Gastrocnemius medialis (tissue), 4 donors: Measurements from ENCODE around the gene RBMX2. TPM values are rescaled to one million over a fixed set of nuclear protein-coding genes. Genes with fewer than 3 reads are reported as not detected.
A peak's percentile ranks its signal among the peaks of the same experiment; 100 is the strongest.

ENCODE experiments used
- ATAC-seq, 2 donors: fragments of 150-250 bp; one replicate each; pipeline ENCODE4 v1.9.1; 2016
- DNase-seq, 2 donors: peaks; one replicate each; pipeline ENCODE4 v3.0.0-alpha.2; 2019
- H3K27ac ChIP-seq, 4 donors: fragments of 200-600 bp; sonication (generic); 1 replicate in 1 of 4; 2 replicates in 3 of 4; pipeline ENCODE4 v1.5.1; 2016 to 2018; ENCODE audit warnings: mild to moderate bottlenecking in 2 of 4, moderate library complexity in 1 of 4
- H3K27me3 ChIP-seq, 3 donors: fragments of 200-600 bp; sonication (generic) in 2 of 3; 1 replicate in 1 of 3; 2 replicates in 2 of 3; pipeline versions ENCODE4 v1.5.1 to v1.6.0; 2016 to 2019; ENCODE audit warnings: mild to moderate bottlenecking in 1 of 3, moderate library complexity in 1 of 3
- H3K36me3 ChIP-seq, 2 donors: fragments of 200-600 bp; sonication (generic) in 1 of 2; one replicate each; pipeline ENCODE4 v1.5.1; 2017 to 2018
- H3K4me1 ChIP-seq, 2 donors: fragments of 200-600 bp; sonication (generic) in 1 of 2; one replicate each; pipeline ENCODE4 v1.5.1; 2016 to 2017; ENCODE audit warnings: mild to moderate bottlenecking in 2 of 2
- H3K4me3 ChIP-seq, 4 donors: fragments of 200-600 bp; sonication (generic) in 3 of 4; 1 replicate in 1 of 4; 2 replicates in 3 of 4; pipeline ENCODE4 v1.5.1; 2016 to 2019; ENCODE audit warnings: mild to moderate bottlenecking in 2 of 4
- H3K9me3 ChIP-seq, 3 donors: fragments of 200-600 bp; sonication (generic) in 2 of 3; 1 replicate in 1 of 3; 2 replicates in 2 of 3; pipeline ENCODE4 v1.5.1; 2016 to 2019
- POLR2A ChIP-seq, 2 donors: fragments of 450-650 bp; IDR thresholded peaks; one replicate each; pipeline ENCODE4 v1.6.1; 2017; ENCODE audit warnings: antibody characterized with exemption in 2 of 2, mild to moderate bottlenecking in 2 of 2, moderate library complexity in 2 of 2
- in situ Hi-C, 4 donors: fragments of 200-750 bp; cut with MboI; loops; one replicate each; pipeline versions ENCODE4 v1.15.0 to v1.8.0; 2017; ENCODE audit warnings: low sequenced_read_pairs in 4 of 4
- intact Hi-C: fragments of 100-400 bp; cut with DNase I; formaldehyde crosslinking; loops from one replicate; pipeline ENCODE4 v1.15.1; 2023; ENCODE audit warnings: low total_unique reads
- total RNA-seq, 4 donors: library from RNA; depleted of rRNA; stranded (reverse); fragments of >200 nt; gene quantifications; one replicate each; pipeline versions ENCODE4 v1.1.0 to v1.2.3, GENCODE V29; 2016
- TF ChIP-seq, protein P1 (sequence below), 5 experiments: fragments of 450-650 bp in 3 of 5; fragments of 200-600 bp in 2 of 5; sonication (generic) in 2 of 5; IDR thresholded peaks in 4 of 5; conservative IDR thresholded peaks in 1 of 5; 1 replicate in 4 of 5; 2 replicates in 1 of 5; pipeline ENCODE4 v1.5.1; 2016 to 2019; ENCODE audit warnings: antibody characterized with exemption in 5 of 5, mild to moderate bottlenecking in 3 of 5, moderate library complexity in 3 of 5

The RBMX2 gene
- total RNA-seq, 4 donors from 2014 or later: 5.9 to 12.4 (median 9.1) TPM

DNA sequence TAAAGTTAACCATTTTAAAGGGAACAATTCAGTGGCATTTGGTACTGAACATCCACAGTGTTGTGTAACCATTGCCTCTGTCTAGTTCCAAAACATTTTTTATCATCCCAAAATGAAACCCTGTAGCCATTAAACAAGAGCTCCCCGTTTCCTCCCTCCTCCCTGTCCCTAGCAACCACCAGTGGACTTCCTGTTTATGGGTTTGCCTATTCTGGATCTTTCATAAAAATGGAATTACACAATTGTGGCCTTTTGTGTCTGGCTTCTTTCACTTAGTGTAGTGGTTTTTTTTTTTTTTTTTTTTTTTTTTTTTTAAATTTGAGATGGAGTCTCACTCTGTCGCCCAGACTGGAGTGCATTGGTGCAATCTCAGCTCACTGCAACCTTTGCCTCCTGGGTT, 11.6 kb downstream of the RBMX2 start:
- in situ Hi-C loops: no loop called here
- no peaks in the 10 kb centered on the region for H3K27me3 ChIP-seq
- H3K36me3 ChIP-seq: peaks cover 0 to 5% of the 10 kb centered on the region in 2 donors
- no peaks in the 10 kb centered on the region for H3K4me1 ChIP-seq
- no peak overlapping the region for H3K27ac ChIP-seq
- no peak overlapping the region for H3K4me3 ChIP-seq
- no peak for ATAC-seq
- peak in 1 of 2 donors; percentile 10 for DNase-seq
- H3K9me3 ChIP-seq: no peaks in the 10 kb centered on the region
- intact Hi-C loops: no loop called here
- TF ChIP-seq POLR2A (IDR thresholded peaks at IDR 0.05): no peak
- TF ChIP-seq, protein P1, sequence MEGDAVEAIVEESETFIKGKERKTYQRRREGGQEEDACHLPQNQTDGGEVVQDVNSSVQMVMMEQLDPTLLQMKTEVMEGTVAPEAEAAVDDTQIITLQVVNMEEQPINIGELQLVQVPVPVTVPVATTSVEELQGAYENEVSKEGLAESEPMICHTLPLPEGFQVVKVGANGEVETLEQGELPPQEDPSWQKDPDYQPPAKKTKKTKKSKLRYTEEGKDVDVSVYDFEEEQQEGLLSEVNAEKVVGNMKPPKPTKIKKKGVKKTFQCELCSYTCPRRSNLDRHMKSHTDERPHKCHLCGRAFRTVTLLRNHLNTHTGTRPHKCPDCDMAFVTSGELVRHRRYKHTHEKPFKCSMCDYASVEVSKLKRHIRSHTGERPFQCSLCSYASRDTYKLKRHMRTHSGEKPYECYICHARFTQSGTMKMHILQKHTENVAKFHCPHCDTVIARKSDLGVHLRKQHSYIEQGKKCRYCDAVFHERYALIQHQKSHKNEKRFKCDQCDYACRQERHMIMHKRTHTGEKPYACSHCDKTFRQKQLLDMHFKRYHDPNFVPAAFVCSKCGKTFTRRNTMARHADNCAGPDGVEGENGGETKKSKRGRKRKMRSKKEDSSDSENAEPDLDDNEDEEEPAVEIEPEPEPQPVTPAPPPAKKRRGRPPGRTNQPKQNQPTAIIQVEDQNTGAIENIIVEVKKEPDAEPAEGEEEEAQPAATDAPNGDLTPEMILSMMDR (IDR thresholded peaks at IDR 0.05 in 4 of 5, conservative IDR thresholded peaks at IDR 0.05 in 1 of 5): no peak

DNA sequence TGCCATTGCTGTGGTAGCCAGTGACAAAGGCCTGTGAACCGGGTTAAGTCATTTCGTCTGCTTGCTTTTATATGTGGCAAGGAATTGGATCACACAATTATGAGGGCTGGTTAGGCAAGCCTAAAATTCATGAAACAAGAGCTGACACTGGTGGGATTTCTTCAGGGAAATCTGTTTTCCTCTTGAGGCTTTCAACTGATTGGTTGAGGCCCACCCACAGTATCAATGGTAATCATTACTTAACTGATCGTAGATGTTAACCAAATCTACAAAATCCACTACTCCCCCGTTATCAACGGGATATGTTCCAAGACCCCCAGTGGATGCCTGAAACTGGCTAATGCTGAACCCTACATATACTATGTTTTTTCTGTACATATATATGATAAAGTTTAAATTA, 13.0 kb downstream of the RBMX2 start:
- Histone ChIP-seq H3K27me3 (no peaks in the 10 kb centered on the region), H3K4me1 (no peaks in the 10 kb centered on the region), H3K4me3 (no peak overlapping the region), H3K27ac (no peak overlapping the region), H3K36me3 (peaks cover 0 to 5% of the 10 kb centered on the region in 2 donors), H3K9me3 (no peaks in the 10 kb centered on the region)
- no peak for ATAC-seq
- in situ Hi-C loops: no loop called here
- TF ChIP-seq, protein P1 (IDR thresholded peaks at IDR 0.05 in 4 of 5, conservative IDR thresholded peaks at IDR 0.05 in 1 of 5): no peak
- TF ChIP-seq POLR2A (IDR thresholded peaks at IDR 0.05): no peak
- intact Hi-C loops: no loop called here
- no peak for DNase-seq

DNA sequence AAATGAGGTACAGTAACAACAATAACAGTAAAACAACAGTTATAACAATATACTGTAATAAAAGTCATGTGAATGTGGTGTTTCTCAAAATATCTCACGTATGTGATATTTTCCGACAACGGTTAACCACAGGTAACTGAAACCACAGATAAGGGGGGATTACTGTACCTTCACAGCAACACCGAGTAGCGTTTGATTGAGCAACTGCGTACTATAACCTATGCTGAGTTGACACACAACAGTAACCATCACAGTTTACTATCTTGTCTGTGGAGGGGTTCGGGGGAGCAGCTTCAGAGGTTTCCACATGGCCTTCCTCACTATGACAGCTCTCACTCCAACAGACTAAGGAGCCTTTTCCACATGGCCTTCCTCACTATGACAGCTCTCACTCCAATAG, 13.4 kb downstream of the RBMX2 start:
- TF ChIP-seq, protein P1 (IDR thresholded peaks at IDR 0.05 in 4 of 5, conservative IDR thresholded peaks at IDR 0.05 in 1 of 5): no peak
- TF ChIP-seq POLR2A (IDR thresholded peaks at IDR 0.05): no peak
- H3K4me1 ChIP-seq: no peaks in the 10 kb centered on the region
- in situ Hi-C loops: no loop called here
- intact Hi-C loops: no loop called here
- peaks cover 0 to 5% of the 10 kb centered on the region in 2 donors for H3K36me3 ChIP-seq
- no peaks in the 10 kb centered on the region for H3K27me3 ChIP-seq
- H3K27ac ChIP-seq: no peak overlapping the region
- ATAC-seq (no peak), DNase-seq (no peak)
- H3K9me3 ChIP-seq: no peaks in the 10 kb centered on the region
- no peak overlapping the region for H3K4me3 ChIP-seq

DNA sequence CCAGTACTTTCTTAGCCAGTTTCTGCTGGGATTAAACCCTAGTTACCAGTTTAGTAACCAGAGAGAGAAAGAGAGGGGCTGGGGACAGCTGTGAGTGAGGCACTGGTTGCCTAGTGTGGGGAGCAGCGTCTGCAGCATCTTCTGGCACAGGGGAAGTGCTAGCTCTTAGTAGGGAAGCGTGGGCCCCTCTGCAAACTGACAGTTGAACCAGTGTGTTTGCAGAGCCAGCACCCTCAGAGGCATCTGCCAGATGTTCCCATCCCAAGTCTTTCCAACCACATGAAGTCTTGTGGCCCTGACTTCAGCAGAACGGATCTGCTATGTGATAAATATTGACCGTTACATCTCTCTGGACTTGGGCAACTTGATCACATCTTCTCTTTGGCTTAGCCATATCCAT, 15.0 kb downstream of the RBMX2 start:
- H3K4me1 ChIP-seq: no peaks in the 10 kb centered on the region
- TF ChIP-seq, protein P1 (IDR thresholded peaks at IDR 0.05 in 4 of 5, conservative IDR thresholded peaks at IDR 0.05 in 1 of 5): no peak
- no peak for TF ChIP-seq POLR2A (IDR thresholded peaks at IDR 0.05)
- ATAC-seq (no peak), DNase-seq (no peak)
- no peak overlapping the region for H3K4me3 ChIP-seq
- no peak overlapping the region for H3K27ac ChIP-seq
- H3K36me3 ChIP-seq: no peaks in the 10 kb centered on the region
- H3K27me3 ChIP-seq: no peaks in the 10 kb centered on the region
- H3K9me3 ChIP-seq: no peaks in the 10 kb centered on the region
- in situ Hi-C loops: no loop called here
- intact Hi-C loops: no loop called here

DNA sequence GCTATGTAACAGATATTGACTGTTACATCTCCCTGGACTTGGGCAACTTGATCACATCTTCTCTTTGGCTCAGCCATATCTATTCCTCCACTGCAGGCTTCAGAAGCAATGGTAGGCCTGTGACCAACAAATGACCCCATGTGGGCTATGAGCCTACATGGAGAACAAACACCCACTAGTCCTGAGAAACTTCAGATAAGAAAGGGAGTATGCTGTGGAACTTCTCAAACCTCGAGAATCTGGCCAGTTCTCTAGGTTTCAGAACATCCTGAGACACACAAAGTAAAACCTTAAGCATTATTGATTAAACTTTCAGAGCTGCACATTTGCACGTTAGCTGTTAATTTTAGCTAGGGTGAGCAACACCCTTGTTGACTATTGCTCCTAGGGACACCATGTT, 16.3 kb downstream of the RBMX2 start:
- in situ Hi-C loops: no loop called here
- Histone ChIP-seq H3K27ac (no peak overlapping the region), H3K4me1 (no peaks in the 10 kb centered on the region), H3K9me3 (no peaks in the 10 kb centered on the region), H3K36me3 (no peaks in the 10 kb centered on the region), H3K4me3 (no peak overlapping the region), H3K27me3 (no peaks in the 10 kb centered on the region)
- DNase-seq (no peak), ATAC-seq (no peak)
- intact Hi-C loops: no loop called here
- TF ChIP-seq, protein P1 (IDR thresholded peaks at IDR 0.05 in 4 of 5, conservative IDR thresholded peaks at IDR 0.05 in 1 of 5): no peak
- TF ChIP-seq POLR2A (IDR thresholded peaks at IDR 0.05): no peak
